ENCODE data around the gene FKBP15. TPM values are rescaled to one million over a fixed set of nuclear protein-coding genes. Genes with fewer than 3 reads are reported as not detected.

Gene FKBP15
- total and polyA plus RNA-seq, 12 donors = 14.1 to 38.1 (median 28.3) TPM

DNA sequence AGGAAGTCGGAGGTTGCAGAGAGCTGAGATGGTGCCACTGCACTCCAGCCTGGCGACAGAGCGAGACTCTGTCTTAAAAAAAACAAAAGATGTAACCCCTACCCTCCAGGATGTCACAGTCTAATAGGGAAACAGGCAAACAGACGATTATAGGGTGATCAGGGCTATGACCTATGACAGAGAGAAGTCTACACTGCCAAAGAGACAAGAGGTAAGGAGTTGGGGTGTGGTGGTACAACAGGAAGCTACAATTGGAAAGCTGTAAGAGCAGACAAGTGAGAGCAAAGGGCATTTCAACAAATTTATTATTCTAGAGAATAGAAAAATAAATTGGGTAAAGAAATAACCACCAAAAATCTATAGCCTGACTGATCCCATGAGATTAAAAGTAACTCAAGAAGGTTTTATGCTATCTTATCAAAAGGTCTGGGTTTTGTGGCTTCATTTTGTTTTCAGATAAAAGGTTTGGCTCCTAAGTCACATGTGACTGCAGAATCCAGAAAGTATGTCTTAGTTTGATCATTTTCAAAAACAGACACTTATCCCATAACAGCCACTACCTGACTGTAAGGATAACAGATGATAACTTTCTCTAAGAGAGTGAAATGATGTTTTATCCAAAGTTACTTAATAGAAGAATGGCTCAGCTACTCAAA lies 47.0 kb upstream of the FKBP15 start:
- no peaks in the 10 kb centered on the region for H3K9me3 ChIP-seq (replicated peaks in 1 of 3)
- intact Hi-C loops (cut with DNase I) = no loop called here
- peaks cover 0 to 7% of the 10 kb centered on the region in 2 donors for H3K4me1 ChIP-seq (replicated peaks in 1 of 2)
- TF ChIP-seq, protein P1, sequence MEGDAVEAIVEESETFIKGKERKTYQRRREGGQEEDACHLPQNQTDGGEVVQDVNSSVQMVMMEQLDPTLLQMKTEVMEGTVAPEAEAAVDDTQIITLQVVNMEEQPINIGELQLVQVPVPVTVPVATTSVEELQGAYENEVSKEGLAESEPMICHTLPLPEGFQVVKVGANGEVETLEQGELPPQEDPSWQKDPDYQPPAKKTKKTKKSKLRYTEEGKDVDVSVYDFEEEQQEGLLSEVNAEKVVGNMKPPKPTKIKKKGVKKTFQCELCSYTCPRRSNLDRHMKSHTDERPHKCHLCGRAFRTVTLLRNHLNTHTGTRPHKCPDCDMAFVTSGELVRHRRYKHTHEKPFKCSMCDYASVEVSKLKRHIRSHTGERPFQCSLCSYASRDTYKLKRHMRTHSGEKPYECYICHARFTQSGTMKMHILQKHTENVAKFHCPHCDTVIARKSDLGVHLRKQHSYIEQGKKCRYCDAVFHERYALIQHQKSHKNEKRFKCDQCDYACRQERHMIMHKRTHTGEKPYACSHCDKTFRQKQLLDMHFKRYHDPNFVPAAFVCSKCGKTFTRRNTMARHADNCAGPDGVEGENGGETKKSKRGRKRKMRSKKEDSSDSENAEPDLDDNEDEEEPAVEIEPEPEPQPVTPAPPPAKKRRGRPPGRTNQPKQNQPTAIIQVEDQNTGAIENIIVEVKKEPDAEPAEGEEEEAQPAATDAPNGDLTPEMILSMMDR (IDR thresholded peaks at IDR 0.05) = no peak
- TF ChIP-seq POLR2A (IDR thresholded peaks at IDR 0.05) = no peak
- no peak for DNase-seq
- no peak overlapping the region for H3K4me3 ChIP-seq
- H3K27me3 ChIP-seq = no peaks in the 10 kb centered on the region
- no peak overlapping the region for H3K27ac ChIP-seq
- 87 to 89% (median 88%) methylated on average over 4 of the region's 4 CpGs for WGBS, 4 donors
- H3K36me3 ChIP-seq (replicated peaks in 1 of 2) = peaks cover 0 to 50% of the 10 kb centered on the region in 2 donors

DNA sequence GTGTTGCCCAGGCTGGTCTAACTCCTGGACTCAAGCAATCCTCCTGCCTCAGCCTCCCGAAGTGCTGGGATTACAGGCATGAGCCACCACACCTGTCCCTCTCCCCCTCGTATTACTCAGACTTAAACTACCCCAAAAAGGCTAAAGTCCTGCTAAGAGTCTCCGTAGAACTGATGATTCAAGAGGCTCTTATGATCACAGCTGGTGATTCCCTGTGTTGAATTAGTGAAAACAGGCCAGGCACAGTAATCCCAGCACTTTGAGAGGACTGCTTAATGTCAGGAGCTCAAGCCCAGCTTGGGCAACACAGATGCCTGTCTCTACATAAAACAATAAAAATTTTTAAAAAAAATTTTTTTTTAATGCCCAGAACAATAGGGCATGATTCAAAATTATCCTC lies 45.1 kb upstream of the FKBP15 start:
- Histone ChIP-seq H3K27me3 (no peaks in the 10 kb centered on the region), H3K4me3 (no peak overlapping the region), H3K9me3 (replicated peaks in 1 of 3) (no peaks in the 10 kb centered on the region), H3K4me1 (replicated peaks in 1 of 2) (peaks cover 0 to 7% of the 10 kb centered on the region in 2 donors), H3K27ac (no peak overlapping the region), H3K36me3 (replicated peaks in 1 of 2) (peaks cover 0 to 46% of the 10 kb centered on the region in 2 donors)
- WGBS, 4 donors = 90 to 93% (median 91%) methylated on average over 3 of the region's 3 CpGs
- TF ChIP-seq POLR2A (IDR thresholded peaks at IDR 0.05) = no peak
- TF ChIP-seq, protein P1 (IDR thresholded peaks at IDR 0.05) = no peak
- no peak for DNase-seq
- intact Hi-C loops (cut with DNase I) = no loop called here

DNA sequence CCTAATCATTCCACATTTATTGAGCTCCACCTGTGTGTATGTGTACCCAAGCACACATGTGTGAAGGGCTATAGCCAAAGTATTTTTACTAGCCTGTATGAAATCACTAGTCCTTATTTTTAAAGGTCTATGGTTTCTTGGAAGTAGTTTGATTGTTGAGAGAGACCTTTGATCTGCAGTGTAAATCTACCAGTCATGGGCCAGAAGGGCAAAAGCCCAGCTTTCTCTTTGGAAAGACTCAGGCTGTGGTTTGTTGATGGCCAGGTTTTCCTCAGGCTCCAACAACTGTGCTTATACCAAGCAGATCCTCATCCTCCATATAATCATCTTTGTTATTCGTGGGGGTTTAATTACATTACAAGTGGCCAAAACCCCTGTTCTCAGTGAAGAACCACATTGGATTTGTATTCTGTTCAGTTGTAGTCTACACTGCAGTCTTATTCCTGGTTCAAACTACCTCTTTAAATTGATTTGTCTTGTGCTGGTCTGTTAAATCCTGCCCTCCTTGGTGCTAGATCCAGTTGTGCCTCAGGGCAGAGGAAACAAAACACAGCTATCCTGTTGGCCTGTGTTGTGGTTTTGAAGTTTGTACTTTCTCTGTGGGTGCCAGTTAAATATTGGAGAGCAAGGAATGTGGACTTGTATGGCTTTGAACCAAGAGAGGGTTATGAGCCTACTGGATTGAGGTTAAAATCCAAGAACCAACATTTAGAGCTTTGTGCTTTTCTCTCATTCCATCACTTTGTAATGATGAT lies 41.0 kb upstream of the FKBP15 start:
- Histone ChIP-seq H3K27ac (no peak overlapping the region), H3K9me3 (replicated peaks in 1 of 3) (no peaks in the 10 kb centered on the region), H3K36me3 (replicated peaks in 1 of 2) (peaks cover 0 to 52% of the 10 kb centered on the region in 2 donors), H3K4me1 (replicated peaks in 1 of 2) (peaks cover 0 to 5% of the 10 kb centered on the region in 2 donors), H3K27me3 (no peaks in the 10 kb centered on the region), H3K4me3 (no peak overlapping the region)
- 79 to 95% (median 91%) methylated on average over 1 of the region's 1 CpG for WGBS, 4 donors
- TF ChIP-seq POLR2A (IDR thresholded peaks at IDR 0.05) = no peak
- TF ChIP-seq, protein P1 (IDR thresholded peaks at IDR 0.05) = no peak
- DNase-seq = no peak
- intact Hi-C loops (cut with DNase I) = no loop called here

DNA sequence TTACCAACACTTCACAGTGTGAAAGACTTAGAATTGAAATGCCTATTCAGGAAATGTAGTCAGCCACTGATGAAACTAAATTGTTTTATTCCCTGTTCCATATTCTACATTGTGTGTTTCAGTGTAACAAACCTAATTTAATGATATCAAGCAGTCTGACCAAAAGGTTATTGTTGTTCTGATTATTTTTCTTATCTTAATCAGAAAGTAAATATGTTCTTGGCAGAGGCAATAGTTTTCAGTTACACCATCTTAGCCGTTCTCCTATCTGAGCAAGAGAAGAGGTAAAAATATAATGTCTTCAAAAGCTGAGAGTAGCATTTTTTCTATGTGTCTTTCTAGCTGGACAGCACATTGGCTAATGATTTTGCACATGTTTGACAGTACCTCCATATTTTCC lies 37.2 kb upstream of the FKBP15 start:
- TF ChIP-seq, protein P1 (IDR thresholded peaks at IDR 0.05) = no peak
- TF ChIP-seq POLR2A (IDR thresholded peaks at IDR 0.05) = no peak
- DNase-seq = no peak
- 56 to 65% (median 63%) methylated on average over 1 of the region's 1 CpG for whole genome bisulfite sequencing, 4 donors
- Histone ChIP-seq H3K27ac (no peak overlapping the region), H3K9me3 (replicated peaks in 1 of 3) (no peaks in the 10 kb centered on the region), H3K4me1 (replicated peaks in 1 of 2) (peaks cover 0 to 5% of the 10 kb centered on the region in 2 donors), H3K4me3 (no peak overlapping the region), H3K36me3 (replicated peaks in 1 of 2) (peaks cover 0 to 46% of the 10 kb centered on the region in 2 donors), H3K27me3 (no peaks in the 10 kb centered on the region)
- intact Hi-C loops (cut with DNase I) = no loop called here

Data from adrenal gland (tissue), 12 donors.